ACC112 (cell line): ENCODE results near the gene STPG1.

Source experiments
- H2AFZ ChIP-seq: fragments of 200-600 bp; sonication (generic); one replicate; pipeline ENCODE4 v1.6.0; 2017; ENCODE audit warnings: antibody characterized with exemption, low read length; ENCODE audit not compliant: unreplicated experiment
- H3K27ac ChIP-seq: fragments of 200-600 bp; sonication (generic); 2 replicates; pipeline ENCODE4 v1.5.1; 2014; ENCODE audit warnings: low read depth, mild to moderate bottlenecking, antibody characterized with exemption, low read length, moderate library complexity
- H3K27me3 ChIP-seq: fragments of 200-600 bp; sonication (generic); 2 replicates; pipeline ENCODE4 v1.6.1; 2014; ENCODE audit warnings: mild to moderate bottlenecking, antibody characterized with exemption, low read length, moderate library complexity, mixed read lengths; ENCODE audit not compliant: insufficient read depth
- H3K36me3 ChIP-seq: fragments of 200-600 bp; sonication (generic); 2 replicates; pipeline ENCODE4 v1.6.1; 2016; ENCODE audit warnings: mild to moderate bottlenecking, antibody characterized with exemption, low read length, moderate library complexity, mixed read lengths; ENCODE audit not compliant: insufficient read depth
- H3K4me1 ChIP-seq: fragments of 200-600 bp; sonication (generic); one replicate; pipeline ENCODE4 v1.6.1; 2016; ENCODE audit warnings: low read length, mixed read lengths; ENCODE audit not compliant: insufficient read depth, unreplicated experiment, control insufficient read depth
- H3K4me3 ChIP-seq: fragments of 200-600 bp; sonication (generic); 2 replicates; pipeline ENCODE4 v1.5.1; 2014; ENCODE audit warnings: mild to moderate bottlenecking, low read depth, low read length
- H3K79me2 ChIP-seq: fragments of 200-600 bp; sonication (generic); one replicate; pipeline ENCODE4 v1.6.0; 2016; ENCODE audit warnings: low read length; ENCODE audit not compliant: control insufficient read depth, unreplicated experiment, insufficient read depth

The STPG1 gene

GRCh38 chr1:24327891-24328290 is 85.7 kb downstream of the STPG1 start:
- Histone ChIP-seq H3K36me3 (no peaks in the 10 kb centered on the region), H3K4me1 (peaks cover 19% of the 10 kb centered on the region), H2AFZ (no peak overlapping the region), H3K27ac (no peak overlapping the region), H3K4me3 (no peak overlapping the region), H3K79me2 (no peaks in the 10 kb centered on the region), H3K27me3 (peaks cover 16% of the 10 kb centered on the region)

- peaks cover 23% of the 10 kb centered on the region for H3K4me1 ChIP-seq
- H3K27me3 ChIP-seq = peaks cover 20% of the 10 kb centered on the region
Observed at GRCh38 chr1:24327486-24327885, 86.1 kb downstream of the STPG1 start.

GRCh38 chr1:24325587-24326449 is 87.8 kb downstream of the STPG1 start:
- Histone ChIP-seq H3K36me3 (no peaks in the 10 kb centered on the region), H2AFZ (no peak overlapping the region), H3K79me2 (no peaks in the 10 kb centered on the region), H3K27me3 (peaks cover 37% of the 10 kb centered on the region), H3K4me3 (no peak overlapping the region), H3K27ac (no peak overlapping the region), H3K4me1 (peaks cover 29% of the 10 kb centered on the region)

More at GRCh38 chr1:24327486-24327885, 86.1 kb downstream of the STPG1 start:
- H3K36me3 ChIP-seq = no peaks in the 10 kb centered on the region
- H2AFZ ChIP-seq = no peak overlapping the region
- no peaks in the 10 kb centered on the region for H3K79me2 ChIP-seq
- no peak overlapping the region for H3K4me3 ChIP-seq
- H3K27ac ChIP-seq = no peak overlapping the region

GRCh38 chr1:24324903-24325302 is 88.7 kb downstream of the STPG1 start:
- no peaks in the 10 kb centered on the region for H3K36me3 ChIP-seq
- no peak overlapping the region for H2AFZ ChIP-seq
- peaks cover 46% of the 10 kb centered on the region for H3K27me3 ChIP-seq
- peaks cover 20% of the 10 kb centered on the region for H3K4me1 ChIP-seq
- no peaks in the 10 kb centered on the region for H3K79me2 ChIP-seq
- H3K27ac ChIP-seq = no peak overlapping the region
- H3K4me3 ChIP-seq = no peak overlapping the region

GRCh38 chr1:24323281-24323680 is 90.3 kb downstream of the STPG1 start:
- peaks cover 62% of the 10 kb centered on the region for H3K27me3 ChIP-seq
- no peak overlapping the region for H2AFZ ChIP-seq
- no peaks in the 10 kb centered on the region for H3K79me2 ChIP-seq
- H3K36me3 ChIP-seq = no peaks in the 10 kb centered on the region
- H3K4me1 ChIP-seq = peaks cover 14% of the 10 kb centered on the region
- no peak overlapping the region for H3K27ac ChIP-seq
- H3K4me3 ChIP-seq = no peak overlapping the region

- Histone ChIP-seq H3K27me3 (peaks cover 61% of the 10 kb centered on the region), H2AFZ (peak overlapping the region; percentile 40), H3K4me3 (peak overlapping the region; percentile 60), H3K27ac (no peak overlapping the region), H3K4me1 (peaks cover 12% of the 10 kb centered on the region), H3K36me3 (no peaks in the 10 kb centered on the region), H3K79me2 (no peaks in the 10 kb centered on the region)
Observed at GRCh38 chr1:24322470-24323177, 91.0 kb downstream of the STPG1 start.

GRCh38 chr1:24321697-24322469 is 91.7 kb downstream of the STPG1 start:
- Histone ChIP-seq H3K4me1 (peaks cover 11% of the 10 kb centered on the region), H3K36me3 (no peaks in the 10 kb centered on the region), H3K79me2 (no peaks in the 10 kb centered on the region), H3K4me3 (peak overlapping the region; percentile 60), H3K27ac (no peak overlapping the region), H3K27me3 (peaks cover 60% of the 10 kb centered on the region), H2AFZ (peak overlapping the region; percentile 40)

GRCh38 chr1:24321126-24321525 is 92.5 kb downstream of the STPG1 start:
- Histone ChIP-seq H3K27me3 (peaks cover 60% of the 10 kb centered on the region), H3K4me1 (peaks cover 11% of the 10 kb centered on the region)

GRCh38 chr1:24319962-24320361 is 93.6 kb downstream of the STPG1 start:
- Histone ChIP-seq H3K27me3 (peaks cover 60% of the 10 kb centered on the region), H3K4me1 (peaks cover 11% of the 10 kb centered on the region), H3K4me3 (no peak overlapping the region), H3K79me2 (no peaks in the 10 kb centered on the region), H2AFZ (no peak overlapping the region), H3K27ac (no peak overlapping the region), H3K36me3 (no peaks in the 10 kb centered on the region)

More at GRCh38 chr1:24321126-24321525, 92.5 kb downstream of the STPG1 start:
- Histone ChIP-seq H3K79me2 (no peaks in the 10 kb centered on the region), H2AFZ (no peak overlapping the region), H3K36me3 (no peaks in the 10 kb centered on the region), H3K4me3 (no peak overlapping the region), H3K27ac (no peak overlapping the region)

GRCh38 chr1:24319312-24319863 is 94.2 kb downstream of the STPG1 start, which contains the start of gene GRHL3:
TSS of gene GRHL3 (plus strand) at chr1:24319357. CDS start at chr1:24319552, 195 bp downstream.
- peaks cover 11% of the 10 kb centered on the region for H3K4me1 ChIP-seq
- peaks cover 60% of the 10 kb centered on the region for H3K27me3 ChIP-seq
- no peak within 1 kb of the TSS for H3K27ac ChIP-seq

More at GRCh38 chr1:24319312-24319863, 94.2 kb downstream of the STPG1 start, which contains the start of gene GRHL3:
- Histone ChIP-seq H3K79me2 (no peaks in the 10 kb centered on the region), H3K4me3 (no peak within 1 kb of the TSS), H2AFZ (no peak within 1 kb of the TSS), H3K36me3 (no peaks in the 10 kb centered on the region)
